C4-2B (cell line): ENCODE data around the gene TMEM163.
"Not testable (repeated sequence)": the region's sequence is repeated elsewhere in the genome, so short reads cannot be mapped to it uniquely, and the experiment has no call there.

Experiments used
- ZFX ChIP-seq: fragments of 450-650 bp; IDR thresholded peaks from 2 replicates; pipeline ENCODE4 v1.6.1; 2017
- TF ChIP-seq, protein P1 (sequence below): fragments of 450-650 bp; conservative IDR thresholded peaks from 2 replicates; pipeline ENCODE4 v1.5.1; 2017; ENCODE audit warnings: mild to moderate bottlenecking

DNA sequence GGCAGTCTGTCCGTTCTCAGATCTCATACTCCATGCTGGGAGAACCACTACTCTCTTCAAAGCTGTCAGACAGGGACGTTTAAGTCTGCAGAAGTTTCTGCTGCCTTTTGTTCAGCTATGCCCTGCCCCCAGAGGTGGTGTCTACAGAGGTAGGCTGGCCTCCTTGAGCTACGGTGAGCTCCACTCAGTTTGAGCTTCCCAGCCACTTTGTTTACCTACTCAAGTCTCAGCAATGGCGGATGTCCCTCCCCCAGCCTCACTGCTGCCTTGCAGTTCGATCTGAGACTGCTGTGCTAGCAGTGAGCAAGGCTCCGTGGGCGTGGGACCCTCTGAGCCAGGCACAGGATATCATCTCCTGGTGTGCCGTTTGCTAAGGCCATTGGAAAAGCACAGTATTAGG is 33.2 kb upstream of the TMEM163 start:
- TF ChIP-seq, protein P1, sequence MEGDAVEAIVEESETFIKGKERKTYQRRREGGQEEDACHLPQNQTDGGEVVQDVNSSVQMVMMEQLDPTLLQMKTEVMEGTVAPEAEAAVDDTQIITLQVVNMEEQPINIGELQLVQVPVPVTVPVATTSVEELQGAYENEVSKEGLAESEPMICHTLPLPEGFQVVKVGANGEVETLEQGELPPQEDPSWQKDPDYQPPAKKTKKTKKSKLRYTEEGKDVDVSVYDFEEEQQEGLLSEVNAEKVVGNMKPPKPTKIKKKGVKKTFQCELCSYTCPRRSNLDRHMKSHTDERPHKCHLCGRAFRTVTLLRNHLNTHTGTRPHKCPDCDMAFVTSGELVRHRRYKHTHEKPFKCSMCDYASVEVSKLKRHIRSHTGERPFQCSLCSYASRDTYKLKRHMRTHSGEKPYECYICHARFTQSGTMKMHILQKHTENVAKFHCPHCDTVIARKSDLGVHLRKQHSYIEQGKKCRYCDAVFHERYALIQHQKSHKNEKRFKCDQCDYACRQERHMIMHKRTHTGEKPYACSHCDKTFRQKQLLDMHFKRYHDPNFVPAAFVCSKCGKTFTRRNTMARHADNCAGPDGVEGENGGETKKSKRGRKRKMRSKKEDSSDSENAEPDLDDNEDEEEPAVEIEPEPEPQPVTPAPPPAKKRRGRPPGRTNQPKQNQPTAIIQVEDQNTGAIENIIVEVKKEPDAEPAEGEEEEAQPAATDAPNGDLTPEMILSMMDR: not testable (repeated sequence)
- not testable (repeated sequence) for TF ChIP-seq ZFX
